K562 (cell line): ENCODE results near the gene GDF11. TPM values are rescaled to one million over a fixed set of nuclear protein-coding genes. Genes with fewer than 3 reads are reported as not detected.

Experiments
- ATAC-seq: fragments of 200-7000 bp; cut with Tn5 transposase; 3 replicates; pipeline ENCODE4 v1.9.1; 2020; ENCODE audit warnings: moderate library complexity
- BruUV-seq: library from RNA; stranded (reverse); fragments of 400-500 nt; replicated peaks from 2 replicates; lab custom pipeline; 2021; lab: Mats Ljungman, UMichigan
- CTCF ChIA-PET: fragments of 300-600 bp; formaldehyde crosslinking; extraction: SDS; loops from one replicate; lab custom pipeline; 2021; ENCODE audit warnings: low intra/inter-chr PET ratio; lab: Yijun Ruan, JAX
- POLR2A ChIA-PET: fragments of 300-600, 350-650 bp; sonication (Branson Sonifier 250); formaldehyde crosslinking; extraction: SDS; loops from one replicate; lab custom pipeline; 2021; ENCODE audit warnings: antibody characterized with exemption, inconsistent platforms; lab: Yijun Ruan, JAX
- DNase-seq, 4 experiments: peaks; one replicate each; pipeline versions ENCODE4 v3.0.0 to v3.0.0-alpha.2; 2011 to 2018; ENCODE audit warnings: low spot score in 3 of 4, mixed read lengths in 3 of 4; ENCODE audit errors: extremely low read depth in 1 of 4
- FAIRE-seq: peaks from 2 replicates; lab custom pipeline; 2011; peaks lifted over from hg19 to GRCh38; lab: Jason Lieb, UNC
- H2AFZ ChIP-seq: 2 replicates; pipeline ENCODE4 v1.6.0; 2011; ENCODE audit warnings: low read depth, low read length, control low read depth, inconsistent platforms
- H3K27ac ChIP-seq: fragments of 200-600 bp; 3 replicates; pipeline ENCODE4 v1.8.0; 2011; ENCODE audit warnings: low read depth, mild to moderate bottlenecking, control low read depth, inconsistent platforms, low read length, moderate library complexity, mixed read lengths; ENCODE audit errors: extremely low read depth
- H3K27me3 ChIP-seq, 2 experiments: fragments of 300-600 bp in 1 of 2; 2 replicates in 1 of 2; 3 replicates in 1 of 2; pipeline versions ENCODE4 v1.6.0 to v1.8.0; 2011; ENCODE audit warnings: inconsistent platforms in 2 of 2, low read length in 2 of 2, mild to moderate bottlenecking in 1 of 2, mixed read lengths in 1 of 2, moderate library complexity in 1 of 2; ENCODE audit not compliant: control insufficient read depth in 2 of 2, insufficient read depth in 2 of 2
- H3K36me3 ChIP-seq: fragments of 300-600 bp; 3 replicates; pipeline ENCODE4 v1.8.0; 2011; ENCODE audit warnings: mild to moderate bottlenecking, low read length, inconsistent platforms; ENCODE audit not compliant: control insufficient read depth, insufficient read depth
- H3K4me1 ChIP-seq, 2 experiments: fragments of 200-600 bp in 1 of 2; replicated peaks in 1 of 2; 2 replicates in 1 of 2; 3 replicates in 1 of 2; pipeline versions ENCODE4 v1.5.1 to v1.8.0; 2011; ENCODE audit warnings: inconsistent platforms in 2 of 2, low read length in 2 of 2, mild to moderate bottlenecking in 1 of 2, mixed read lengths in 1 of 2, moderate library complexity in 1 of 2; ENCODE audit not compliant: control insufficient read depth in 2 of 2, insufficient read depth in 2 of 2
- H3K4me2 ChIP-seq: 2 replicates; pipeline ENCODE4 v1.6.1; 2011; ENCODE audit warnings: low read length, control low read depth, inconsistent platforms, mixed read lengths; ENCODE audit not compliant: insufficient read depth
- H3K4me3 ChIP-seq: fragments of 200-600 bp; sonication (generic), shearing (Covaris generic); 2 replicates; pipeline ENCODE4 v1.5.1; 2016; ENCODE audit warnings: control low read depth, inconsistent platforms
- H3K79me2 ChIP-seq: fragments of 200-600 bp; 3 replicates; pipeline ENCODE4 v1.8.0; 2011; ENCODE audit warnings: low read length, inconsistent platforms; ENCODE audit not compliant: control insufficient read depth, insufficient read depth
- H3K9ac ChIP-seq, 2 experiments: 2 replicates each; pipeline versions ENCODE4 v1.6.0 to v1.6.1; 2011; ENCODE audit warnings: low read depth in 2 of 2, low read length in 2 of 2, control low read depth in 1 of 2, inconsistent platforms in 1 of 2, mild to moderate bottlenecking in 1 of 2, mixed read lengths in 1 of 2; ENCODE audit not compliant: insufficient read depth in 1 of 2
- H3K9me1 ChIP-seq: one replicate; pipeline ENCODE4 v1.6.0; 2011; ENCODE audit warnings: inconsistent platforms, mild to moderate bottlenecking, low read length, moderate library complexity; ENCODE audit not compliant: control insufficient read depth, insufficient read depth
- H3K9me3 ChIP-seq: replicated peaks from 2 replicates; pipeline ENCODE4 v1.5.1; 2011; ENCODE audit warnings: low read depth, low read length, inconsistent platforms; ENCODE audit not compliant: control insufficient read depth, insufficient read depth
- H4K20me1 ChIP-seq: replicated peaks from 2 replicates; pipeline ENCODE4 v1.6.1; 2011; ENCODE audit warnings: low read length, inconsistent platforms, mixed read lengths; ENCODE audit not compliant: control insufficient read depth, insufficient read depth
- CBFA2T3 ChIP-seq: fragments of 450-650 bp; IDR thresholded peaks from 2 replicates; pipeline ENCODE4 v1.6.1; 2017
- DIDO1 ChIP-seq: fragments of 450-650 bp; IDR thresholded peaks from 2 replicates; pipeline ENCODE4 v1.6.1; 2016; ENCODE audit warnings: low read depth, missing biosample characterization, missing genetic modification characterization
- JUN ChIP-seq, 2 experiments: sonication (generic) in 1 of 2; formaldehyde crosslinking in 1 of 2; IDR thresholded peaks; 2 replicates each; pipeline versions ENCODE4 v1.6.1 to v1.8.0; 2012 to 2022; ENCODE audit warnings: borderline replicate concordance in 2 of 2, mild to moderate bottlenecking in 2 of 2, improper control_type of control experiment in 1 of 2, low read depth in 1 of 2, low read length in 1 of 2, missing genetic modification reagents in 1 of 2
- NFATC3 ChIP-seq: fragments of 450-650 bp; IDR thresholded peaks from 2 replicates; pipeline ENCODE4 v1.6.1; 2017; ENCODE audit warnings: mild to moderate bottlenecking
- PYGO2 ChIP-seq: fragments of 450-650 bp; IDR thresholded peaks from 2 replicates; pipeline ENCODE4 v1.6.1; 2016; ENCODE audit warnings: mild to moderate bottlenecking, missing genetic modification characterization, moderate library complexity, missing compliant biosample characterization
- SNIP1 ChIP-seq: fragments of 450-650 bp; IDR thresholded peaks from 2 replicates; pipeline ENCODE4 v1.7.1; 2017; ENCODE audit warnings: low read depth, mild to moderate bottlenecking
- ZNF274 ChIP-seq: IDR thresholded peaks from 2 replicates; pipeline ENCODE4 v1.6.1; 2011; ENCODE audit warnings: low read depth, mild to moderate bottlenecking, low read length, moderate library complexity, borderline replicate concordance
- WGBS: fragments of 100-300 bp; shearing (Covaris generic); methylation state at CpG from one replicate; pipeline ENCODE4 v1.1.6; 2016; ENCODE audit warnings: low coverage, mixed read lengths; ENCODE audit not compliant: insufficient coverage; ENCODE audit errors: missing lambda C conversion rate; 5-methylcytosine and 5-hydroxymethylcytosine counted together
- in situ Hi-C: fragments of 300-500 bp; cut with MboI; formaldehyde crosslinking; loops from 4 replicates; pipeline ENCODE4 v1.15.0; 2018; ENCODE audit warnings: inconsistent platforms, mixed read lengths
- intact Hi-C: fragments of 100-400 bp; cut with micrococcal nuclease; formaldehyde crosslinking; loops from 2 replicates; pipeline ENCODE4 v1.14.2; 2022
- polyA plus RNA-seq, 8 experiments: library from polyadenylated mRNA; depleted of rRNA in 4 of 8; stranded (reverse) in 5 of 8; unstranded in 3 of 8; fragments of >200 nt; fragmentation: Nextera tagmentation in 2 of 8; fragmentation: Illumina TruSeq in 1 of 8; extraction: Ambion mirVana in 2 of 8; extraction: Trizol in 1 of 8; gene quantifications; 2 replicates each; pipeline versions ENCODE4 v1.2.1 to v1.2.3, GENCODE V29; 2011 to 2014; ENCODE audit warnings: inconsistent platforms in 1 of 8, missing spikeins in 1 of 8
- total RNA-seq, 7 experiments: library from RNA; depleted of rRNA in 6 of 7; stranded (reverse); fragments of >200 nt in 6 of 7; fragmentation: Illumina TruSeq in 2 of 7; extraction: Trizol in 2 of 7; gene quantifications; 2 replicates each; pipeline versions ENCODE4 v1.2.1 to v1.2.3, GENCODE V29; 2011 to 2021; ENCODE audit warnings: low replicate concordance in 1 of 7
- TF ChIP-seq, protein P1 (sequence below): fragments of 450-650 bp; IDR thresholded peaks from 2 replicates; pipeline ENCODE4 v1.6.1; 2016; ENCODE audit warnings: antibody characterized with exemption
- TF ChIP-seq, protein P2 (sequence below): fragments of 450-650 bp; IDR thresholded peaks from 2 replicates; pipeline ENCODE4 v1.6.1; 2018; ENCODE audit not compliant: partially characterized antibody
- TF ChIP-seq, protein P3 (sequence below): sonication (generic); formaldehyde crosslinking; IDR thresholded peaks from 2 replicates; pipeline ENCODE4 v1.9.0; 2022; ENCODE audit warnings: mild to moderate bottlenecking, missing genetic modification reagents
- TF ChIP-seq, protein P4 (sequence below): sonication (generic); formaldehyde crosslinking; IDR thresholded peaks from 2 replicates; pipeline ENCODE4 v1.8.0; 2022; ENCODE audit warnings: mild to moderate bottlenecking, missing genetic modification reagents, borderline replicate concordance

GDF11 gene
- total and polyA plus RNA-seq, 9 of the 15 experiments (the other 6 are each of a cell fraction or from before 2014, with no cell fraction given): 1.4 to 15.7 (median 4.8) TPM

DNA sequence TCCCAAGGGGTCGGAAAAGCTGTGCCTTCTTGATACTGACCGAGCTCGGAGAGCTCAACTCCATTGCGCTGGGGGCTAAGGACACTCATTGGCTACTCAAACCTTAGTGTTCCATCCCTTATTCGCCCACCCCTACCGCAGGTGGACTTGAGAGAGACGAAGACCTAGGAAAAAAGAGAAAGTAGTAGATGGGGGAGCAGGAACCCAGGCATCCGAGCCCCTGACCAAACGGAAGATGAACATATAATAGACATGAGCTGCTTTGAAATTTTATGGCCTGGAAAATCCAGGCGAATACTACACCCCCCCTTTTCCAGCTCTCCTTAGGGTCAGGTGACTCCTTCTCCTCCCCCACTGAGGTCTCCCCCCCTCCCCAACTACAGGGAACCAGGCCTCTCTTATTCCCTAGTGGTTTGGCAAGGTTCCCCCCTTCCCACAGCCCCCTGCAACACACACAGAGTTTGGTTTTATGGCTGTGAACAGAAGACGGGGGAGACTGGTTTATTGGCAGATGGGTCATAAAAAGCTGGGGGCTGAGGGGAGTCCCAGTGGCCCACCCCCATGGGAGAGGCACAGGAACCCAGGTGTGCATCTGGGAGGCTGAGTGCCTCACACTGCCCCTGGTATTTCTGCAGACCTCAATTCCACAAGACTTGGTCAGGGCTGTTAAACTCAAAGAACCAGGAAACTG, 1.6 kb downstream of the GDF11 start:
- peak overlapping the region; percentile 96 for H3K4me2 ChIP-seq
- peaks cover 34% of the 10 kb centered on the region; the same call in 2 of the 3 replicates for H3K36me3 ChIP-seq
- H3K9ac ChIP-seq: peak overlapping the region; percentile 67 to 98
- H3K27ac ChIP-seq: peak overlapping the region; percentile 51; the same call in 2 of the 3 replicates
- in situ Hi-C loops: no loop called here
- peaks cover 33 to 41% of the 10 kb centered on the region in 2 experiments for H3K4me1 ChIP-seq
- ChIA-PET POLR2A (interaction anchor here (0.8 to 4.5 kb wide), 6 partner anchors 10 to 460 kb away, joined by 3 to 44 read pairs (median 4); partner anchors contain the start of gene CD63), CTCF (no interaction called here)
- H3K27me3 ChIP-seq: no peaks in the 10 kb centered on the region
- H3K79me2 ChIP-seq: peaks cover 38% of the 10 kb centered on the region
- H4K20me1 ChIP-seq: no peaks in the 10 kb centered on the region
- H3K9me3 ChIP-seq: no peaks in the 10 kb centered on the region; the same call in 1 of the 2 replicates
- peak; percentile 4 for ATAC-seq
- DNase-seq: peak in 3 of 4 experiments; percentile 38 to 44 (median 42)
- no peaks in the 10 kb centered on the region for H3K9me1 ChIP-seq
- intact Hi-C loops: loop anchor here (1.0 kb wide), 1 partner anchor 53 kb away; no protein-coding TSS in a partner anchor
- BruUV-seq: no TSS peak
- H2AFZ ChIP-seq: peak overlapping the region; percentile 84
- peak; percentile 68 for FAIRE-seq
- H3K4me3 ChIP-seq: peak overlapping the region; percentile 86
- WGBS: 8% methylated on average over 11 of the region's 11 CpGs
- TF ChIP-seq PYGO2: no peak
- TF ChIP-seq, protein P1, sequence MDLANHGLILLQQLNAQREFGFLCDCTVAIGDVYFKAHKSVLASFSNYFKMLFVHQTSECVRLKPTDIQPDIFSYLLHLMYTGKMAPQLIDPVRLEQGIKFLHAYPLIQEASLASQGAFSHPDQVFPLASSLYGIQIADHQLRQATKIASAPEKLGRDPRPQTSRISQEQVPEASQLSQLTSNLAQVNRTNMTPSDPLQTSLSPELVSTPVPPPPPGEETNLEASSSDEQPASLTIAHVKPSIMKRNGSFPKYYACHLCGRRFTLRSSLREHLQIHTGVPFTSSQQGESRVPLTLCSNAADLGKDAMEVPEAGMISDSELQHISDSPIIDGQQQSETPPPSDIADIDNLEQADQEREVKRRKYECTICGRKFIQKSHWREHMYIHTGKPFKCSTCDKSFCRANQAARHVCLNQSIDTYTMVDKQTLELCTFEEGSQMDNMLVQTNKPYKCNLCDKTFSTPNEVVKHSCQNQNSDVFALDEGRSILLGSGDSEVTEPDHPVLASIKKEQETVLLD: peak; percentile 37; the same call in 1 of the 2 replicates
- no peak for TF ChIP-seq ZNF274
- TF ChIP-seq, protein P2, sequence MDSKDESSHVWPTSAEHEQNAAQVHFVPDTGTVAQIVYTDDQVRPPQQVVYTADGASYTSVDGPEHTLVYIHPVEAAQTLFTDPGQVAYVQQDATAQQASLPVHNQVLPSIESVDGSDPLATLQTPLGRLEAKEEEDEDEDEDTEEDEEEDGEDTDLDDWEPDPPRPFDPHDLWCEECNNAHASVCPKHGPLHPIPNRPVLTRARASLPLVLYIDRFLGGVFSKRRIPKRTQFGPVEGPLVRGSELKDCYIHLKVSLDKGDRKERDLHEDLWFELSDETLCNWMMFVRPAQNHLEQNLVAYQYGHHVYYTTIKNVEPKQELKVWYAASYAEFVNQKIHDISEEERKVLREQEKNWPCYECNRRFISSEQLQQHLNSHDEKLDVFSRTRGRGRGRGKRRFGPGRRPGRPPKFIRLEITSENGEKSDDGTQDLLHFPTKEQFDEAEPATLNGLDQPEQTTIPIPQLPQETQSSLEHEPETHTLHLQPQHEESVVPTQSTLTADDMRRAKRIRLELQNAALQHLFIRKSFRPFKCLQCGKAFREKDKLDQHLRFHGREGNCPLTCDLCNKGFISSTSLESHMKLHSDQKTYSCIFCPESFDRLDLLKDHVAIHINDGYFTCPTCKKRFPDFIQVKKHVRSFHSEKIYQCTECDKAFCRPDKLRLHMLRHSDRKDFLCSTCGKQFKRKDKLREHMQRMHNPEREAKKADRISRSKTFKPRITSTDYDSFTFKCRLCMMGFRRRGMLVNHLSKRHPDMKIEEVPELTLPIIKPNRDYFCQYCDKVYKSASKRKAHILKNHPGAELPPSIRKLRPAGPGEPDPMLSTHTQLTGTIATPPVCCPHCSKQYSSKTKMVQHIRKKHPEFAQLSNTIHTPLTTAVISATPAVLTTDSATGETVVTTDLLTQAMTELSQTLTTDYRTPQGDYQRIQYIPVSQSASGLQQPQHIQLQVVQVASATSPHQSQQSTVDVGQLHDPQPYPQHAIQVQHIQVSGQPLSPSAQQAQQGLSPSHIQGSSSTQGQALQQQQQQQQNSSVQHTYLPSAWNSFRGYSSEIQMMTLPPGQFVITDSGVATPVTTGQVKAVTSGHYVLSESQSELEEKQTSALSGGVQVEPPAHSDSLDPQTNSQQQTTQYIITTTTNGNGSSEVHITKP: peak; percentile 26
- peak; percentile 8; the same call in 1 of the 2 replicates for TF ChIP-seq SNIP1
- TF ChIP-seq NFATC3: peak; percentile 69; the same call in 1 of the 2 replicates
- TF ChIP-seq, protein P3, sequence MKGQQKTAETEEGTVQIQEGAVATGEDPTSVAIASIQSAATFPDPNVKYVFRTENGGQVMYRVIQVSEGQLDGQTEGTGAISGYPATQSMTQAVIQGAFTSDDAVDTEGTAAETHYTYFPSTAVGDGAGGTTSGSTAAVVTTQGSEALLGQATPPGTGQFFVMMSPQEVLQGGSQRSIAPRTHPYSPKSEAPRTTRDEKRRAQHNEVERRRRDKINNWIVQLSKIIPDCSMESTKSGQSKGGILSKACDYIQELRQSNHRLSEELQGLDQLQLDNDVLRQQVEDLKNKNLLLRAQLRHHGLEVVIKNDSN: 0 out of 2 replicates have a peak, but pooled peaks have one; percentile 15
- TF ChIP-seq DIDO1: no peak
- TF ChIP-seq JUN (IDR thresholded peaks at IDR 0.05; ENCODE audit: borderline replicate concordance, low read depth, low read length): no peak
- no peak for TF ChIP-seq JUN (CRISPR knock-in tag; IDR thresholded peaks at IDR 0.05; ENCODE audit: borderline replicate concordance)
- TF ChIP-seq CBFA2T3: no peak
- TF ChIP-seq, protein P4, sequence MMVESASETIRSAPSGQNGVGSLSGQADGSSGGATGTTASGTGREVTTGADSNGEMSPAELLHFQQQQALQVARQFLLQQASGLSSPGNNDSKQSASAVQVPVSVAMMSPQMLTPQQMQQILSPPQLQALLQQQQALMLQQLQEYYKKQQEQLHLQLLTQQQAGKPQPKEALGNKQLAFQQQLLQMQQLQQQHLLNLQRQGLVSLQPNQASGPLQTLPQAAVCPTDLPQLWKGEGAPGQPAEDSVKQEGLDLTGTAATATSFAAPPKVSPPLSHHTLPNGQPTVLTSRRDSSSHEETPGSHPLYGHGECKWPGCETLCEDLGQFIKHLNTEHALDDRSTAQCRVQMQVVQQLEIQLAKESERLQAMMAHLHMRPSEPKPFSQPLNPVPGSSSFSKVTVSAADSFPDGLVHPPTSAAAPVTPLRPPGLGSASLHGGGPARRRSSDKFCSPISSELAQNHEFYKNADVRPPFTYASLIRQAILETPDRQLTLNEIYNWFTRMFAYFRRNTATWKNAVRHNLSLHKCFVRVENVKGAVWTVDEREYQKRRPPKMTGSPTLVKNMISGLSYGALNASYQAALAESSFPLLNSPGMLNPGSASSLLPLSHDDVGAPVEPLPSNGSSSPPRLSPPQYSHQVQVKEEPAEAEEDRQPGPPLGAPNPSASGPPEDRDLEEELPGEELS (CRISPR knock-in tag): 0 out of 2 replicates have a peak, but pooled peaks have one; percentile 7
